Measurements from ENCODE around the gene NTN1.

The NTN1 gene

GRCh38 chr17:9200699-9201359 is 179.5 kb downstream of the NTN1 start:
- no peak for DNase-seq

DNA sequence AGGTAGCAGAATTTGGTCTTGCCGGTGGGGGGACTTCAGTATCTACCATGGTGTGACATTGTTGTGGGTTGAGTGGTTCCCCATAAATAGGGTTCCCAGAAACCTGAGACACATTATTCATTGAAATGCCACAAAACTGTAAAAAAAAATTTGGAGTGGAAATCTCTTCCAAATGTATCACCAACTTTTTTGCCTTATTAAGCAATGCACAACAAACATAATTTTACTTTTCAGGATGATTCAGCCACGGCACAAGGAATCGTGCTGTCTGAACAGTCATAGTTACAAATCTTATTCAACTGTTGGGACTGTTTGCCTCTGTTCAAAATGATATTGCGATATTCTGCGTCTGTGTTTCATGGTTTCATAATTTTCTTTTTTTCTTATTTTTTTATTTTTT is 181.2 kb downstream of the NTN1 start:
- no peak for DNase-seq

GRCh38 chr17:9203771-9204425 is 182.6 kb downstream of the NTN1 start:
- no peak for DNase-seq

DNA sequence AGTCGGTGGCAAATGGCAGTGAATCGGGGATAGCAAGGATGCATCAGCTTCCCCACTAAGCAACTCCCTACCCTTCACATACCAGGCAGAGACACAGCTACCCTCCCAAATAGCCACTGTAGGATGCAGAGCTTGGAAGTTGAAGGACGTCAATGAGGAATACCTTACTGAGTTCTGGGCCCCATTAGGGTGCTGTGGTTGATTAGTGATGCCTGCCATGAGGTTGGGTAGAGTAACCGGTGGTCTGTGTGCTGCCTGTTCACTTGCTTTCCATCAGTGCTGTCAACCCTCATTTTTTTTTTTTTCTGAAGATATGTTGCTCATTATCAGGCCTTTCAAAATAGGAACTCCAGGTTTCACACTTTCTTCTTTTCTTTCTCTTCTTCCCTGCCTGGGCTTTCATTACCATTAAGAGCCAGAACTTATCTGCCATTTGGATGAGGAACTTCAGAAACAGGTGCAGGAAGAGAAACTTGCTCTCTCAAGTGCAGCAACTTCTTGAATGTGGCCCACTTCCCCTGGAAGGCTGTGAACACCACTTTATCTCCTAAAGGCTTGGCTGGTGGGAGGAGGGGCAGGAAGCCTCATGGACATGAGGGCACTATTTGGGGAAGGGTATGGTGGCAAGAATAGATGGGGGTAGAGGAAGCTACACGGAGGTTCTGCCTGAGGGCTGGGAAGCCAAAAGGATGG is 183.5 kb downstream of the NTN1 start:
- DNase-seq = no peak

DNA sequence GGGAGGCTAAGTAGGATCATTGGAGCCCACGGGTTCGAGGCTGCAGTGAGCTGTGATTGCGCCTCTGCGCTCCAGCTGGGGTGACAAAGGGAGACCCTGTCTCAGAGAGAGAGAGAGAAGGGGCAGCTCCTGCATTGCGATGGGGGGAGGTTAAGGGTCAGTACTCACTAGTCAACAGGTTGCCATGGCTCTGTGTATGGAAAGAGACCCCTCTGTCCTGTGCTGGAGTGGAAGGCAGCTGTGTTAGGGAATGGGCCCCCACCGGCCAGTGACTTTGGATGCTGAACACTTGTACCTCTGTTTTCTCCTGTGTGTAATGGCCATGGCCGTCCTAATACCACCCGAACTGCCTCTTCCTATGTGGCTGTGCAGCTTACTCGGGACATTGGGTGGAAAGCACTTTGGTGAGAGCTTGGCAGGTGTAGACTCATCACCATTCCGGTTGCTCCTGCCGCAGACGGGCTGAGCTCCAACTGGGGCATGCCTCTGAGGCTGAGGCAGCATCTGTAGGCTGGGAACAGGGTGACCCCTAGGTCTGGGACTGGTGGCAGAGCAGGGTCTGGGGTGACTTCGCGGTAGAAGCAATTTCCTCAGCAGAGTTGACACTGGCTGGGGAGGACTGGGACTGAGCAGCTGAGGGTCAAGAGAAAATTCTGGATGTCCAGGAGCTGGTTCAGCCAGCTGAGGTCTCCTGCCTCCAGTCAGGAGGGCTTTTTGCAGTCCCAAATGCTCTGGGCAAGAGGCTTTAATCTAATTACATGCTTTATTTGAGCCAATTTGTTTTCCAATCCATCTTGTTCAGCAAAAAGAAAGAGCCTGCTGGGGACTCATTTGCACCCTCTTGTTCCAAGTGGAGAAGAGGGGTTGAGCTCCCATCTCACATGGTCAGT is 184.5 kb downstream of the NTN1 start:
- DNase-seq = no peak

- DNase-seq = no peak
Observed at GRCh38 chr17:9206410-9206703, 185.0 kb downstream of the NTN1 start.

- no peak for DNase-seq
Observed at GRCh38 chr17:9206741-9207332, 185.5 kb downstream of the NTN1 start.

DNA sequence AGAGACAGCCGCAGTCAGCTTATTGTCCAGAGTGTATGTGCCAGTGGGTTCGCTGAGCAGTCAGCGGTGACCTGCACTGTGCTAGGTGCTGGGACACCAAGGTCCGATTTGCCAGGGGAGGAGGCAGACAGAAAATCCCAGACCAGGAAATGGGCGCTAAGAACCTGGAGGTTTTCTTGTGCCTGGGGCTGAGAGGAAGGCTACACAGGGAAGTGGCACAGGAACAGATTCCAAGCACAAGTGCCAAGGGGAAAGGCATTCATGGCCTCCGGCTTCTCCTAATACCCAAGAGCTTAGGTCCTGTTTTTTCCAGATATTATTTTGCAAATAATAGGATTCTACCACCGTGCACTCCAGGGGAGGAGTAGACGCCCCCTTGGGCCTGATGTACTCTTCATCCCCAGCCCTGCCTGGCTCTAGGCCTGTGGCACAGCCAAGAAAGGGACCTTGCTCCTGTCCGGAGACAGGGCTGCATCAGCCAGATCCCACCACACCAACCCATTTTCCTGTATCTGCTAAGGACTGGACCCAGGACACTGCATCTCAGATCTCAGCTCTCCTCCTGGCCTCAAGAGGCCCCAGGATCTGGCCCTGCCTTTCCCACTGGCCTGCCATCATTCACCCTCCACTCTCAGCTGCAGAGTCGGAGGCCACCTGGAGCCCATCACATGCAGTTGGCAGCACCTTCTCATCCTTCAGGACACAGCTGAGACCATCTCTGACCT is 187.2 kb downstream of the NTN1 start:
- no peak for DNase-seq

GRCh38 chr17:9209347-9209746 is 188.0 kb downstream of the NTN1 start:
- no peak for DNase-seq

DNA sequence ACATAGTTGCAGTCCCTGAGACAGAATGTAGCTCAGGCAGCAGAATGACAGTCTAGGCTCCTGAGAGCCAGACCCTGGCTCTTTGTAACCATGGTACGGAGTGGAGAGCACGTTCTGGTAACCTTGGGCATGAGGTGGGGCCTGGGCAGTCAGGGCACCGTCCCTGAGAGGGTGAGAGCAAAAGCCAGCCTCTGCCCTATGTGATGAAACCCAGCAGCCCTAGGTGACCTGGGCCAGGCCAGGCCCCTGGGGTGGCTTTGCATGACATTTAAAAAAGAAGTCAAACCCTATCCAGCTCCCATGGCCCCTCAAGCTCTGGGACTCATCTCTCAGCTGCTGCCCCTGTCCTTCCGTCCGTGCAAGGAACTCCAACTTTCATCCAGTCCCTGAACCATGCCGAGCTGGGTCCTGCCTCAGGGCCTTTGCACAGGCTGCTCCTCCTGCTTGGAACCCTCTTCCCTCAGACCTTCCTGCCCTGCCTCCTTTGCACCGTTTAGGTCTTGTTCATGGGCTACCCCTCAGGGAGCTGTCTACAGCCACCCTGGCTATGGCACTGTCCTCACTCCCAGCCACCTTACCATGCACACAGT is 188.6 kb downstream of the NTN1 start:
- no peak for DNase-seq

DNA sequence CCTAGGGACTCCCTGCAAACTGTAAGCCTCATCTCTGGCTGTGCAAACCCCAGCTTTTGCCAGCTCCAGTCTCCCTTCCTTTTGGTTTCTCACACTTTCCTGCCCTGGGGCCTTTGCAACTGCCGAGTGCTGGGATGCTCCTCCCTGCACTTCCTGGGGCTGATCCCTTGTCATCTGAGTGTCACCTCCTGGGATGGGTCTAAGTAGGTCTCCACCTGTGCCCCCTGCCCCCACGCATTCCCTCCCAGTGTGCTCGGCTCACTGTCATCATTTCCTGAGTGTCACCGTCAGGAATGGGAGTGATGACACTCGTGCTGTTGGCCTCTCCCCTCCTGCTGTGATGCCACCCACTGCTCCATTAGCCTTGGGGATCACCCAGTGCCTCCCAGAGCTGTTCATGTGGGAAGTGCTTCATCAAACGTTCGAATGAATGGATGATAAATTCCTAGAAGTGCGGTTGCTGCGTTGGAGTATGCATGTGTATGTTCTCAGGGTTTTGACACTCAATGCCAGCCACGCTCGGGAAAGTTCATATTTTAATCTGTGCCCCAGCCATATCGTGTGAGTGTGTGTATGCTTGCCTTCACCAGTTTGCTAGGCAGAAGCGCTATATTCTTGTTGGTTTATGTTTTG is 189.9 kb downstream of the NTN1 start:
- no peak for DNase-seq

DNA sequence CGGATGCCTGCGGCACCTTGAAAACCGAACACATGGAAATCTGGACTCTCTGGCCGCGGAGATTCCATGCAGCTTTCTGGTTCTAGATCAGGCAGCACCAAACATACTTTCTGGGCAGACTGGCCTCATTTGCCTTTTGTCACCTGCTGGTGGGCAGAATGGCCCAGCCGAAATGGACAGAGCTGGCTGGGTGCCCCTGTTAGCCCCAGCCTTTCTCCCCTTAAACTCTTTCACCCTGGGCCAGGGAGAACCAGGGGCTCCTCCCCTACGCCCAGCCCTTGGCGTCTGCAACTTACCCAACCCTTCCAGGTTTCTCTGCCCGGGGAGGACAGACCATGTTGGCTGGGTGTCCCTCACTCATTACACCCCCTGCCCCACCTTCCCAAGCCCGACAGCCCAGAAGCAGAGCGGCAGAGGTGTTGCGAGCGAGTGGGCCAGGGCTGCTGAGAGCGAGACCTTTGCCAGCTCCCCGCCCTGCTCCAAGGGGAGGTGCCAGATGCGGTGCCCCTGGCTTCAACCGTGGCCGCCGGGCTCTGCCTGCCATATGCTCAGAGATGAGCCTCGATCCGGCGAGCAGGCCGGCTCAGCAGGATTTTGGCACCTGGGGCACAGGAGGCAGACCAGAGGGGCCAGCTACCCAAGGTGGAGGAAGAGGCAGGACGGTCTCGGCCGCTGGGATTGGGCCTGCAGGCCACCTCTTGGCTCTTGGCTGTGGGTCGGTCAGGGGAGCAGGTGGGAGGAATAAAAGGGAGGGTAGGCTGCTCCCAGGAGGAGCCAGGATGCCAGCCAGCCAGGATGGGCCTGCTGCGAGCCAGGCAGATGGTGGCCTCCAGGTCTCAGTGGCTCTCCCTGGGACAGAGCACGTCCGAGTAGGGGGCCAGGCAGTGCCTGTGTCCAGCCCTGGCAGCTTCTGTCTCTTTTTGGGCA is 191.3 kb downstream of the NTN1 start:
- DNase-seq = no peak

DNA sequence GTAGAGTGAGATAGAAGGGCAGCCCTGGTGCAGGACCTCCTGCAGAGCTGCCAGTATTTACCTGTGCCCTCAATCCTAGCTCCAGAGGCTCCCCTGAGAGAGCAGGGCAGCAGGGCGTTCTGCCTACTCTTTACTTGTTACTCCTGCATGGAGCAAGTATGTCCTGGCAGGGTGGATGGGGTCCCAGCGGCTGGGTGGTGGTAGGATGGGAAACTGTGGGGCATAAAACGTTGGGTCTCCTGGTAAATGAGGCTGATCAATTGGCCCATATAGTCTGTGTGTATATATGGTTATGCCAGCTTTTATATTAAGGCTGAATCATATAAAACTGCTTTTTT is 192.0 kb downstream of the NTN1 start:
- no peak for DNase-seq

DNA sequence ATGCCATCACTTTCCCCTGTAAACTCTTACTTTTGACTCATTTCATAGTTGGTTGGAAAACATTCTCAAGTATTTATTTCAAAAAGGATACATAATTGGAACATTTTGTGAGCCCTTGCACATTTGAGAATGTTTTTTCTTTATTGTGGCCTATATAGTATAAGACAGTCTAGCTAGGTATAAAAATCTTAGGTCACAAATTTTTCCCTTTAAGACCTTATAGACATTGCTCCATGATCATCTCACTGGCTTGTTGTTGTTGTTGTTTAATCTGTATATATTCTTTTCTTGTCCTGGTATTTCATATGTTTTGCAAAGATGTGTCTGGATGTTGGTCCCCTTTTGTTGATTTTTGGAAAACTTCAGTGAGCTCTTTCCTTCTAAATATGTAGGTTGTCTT is 194.2 kb downstream of the NTN1 start:
- no peak for DNase-seq

DNA sequence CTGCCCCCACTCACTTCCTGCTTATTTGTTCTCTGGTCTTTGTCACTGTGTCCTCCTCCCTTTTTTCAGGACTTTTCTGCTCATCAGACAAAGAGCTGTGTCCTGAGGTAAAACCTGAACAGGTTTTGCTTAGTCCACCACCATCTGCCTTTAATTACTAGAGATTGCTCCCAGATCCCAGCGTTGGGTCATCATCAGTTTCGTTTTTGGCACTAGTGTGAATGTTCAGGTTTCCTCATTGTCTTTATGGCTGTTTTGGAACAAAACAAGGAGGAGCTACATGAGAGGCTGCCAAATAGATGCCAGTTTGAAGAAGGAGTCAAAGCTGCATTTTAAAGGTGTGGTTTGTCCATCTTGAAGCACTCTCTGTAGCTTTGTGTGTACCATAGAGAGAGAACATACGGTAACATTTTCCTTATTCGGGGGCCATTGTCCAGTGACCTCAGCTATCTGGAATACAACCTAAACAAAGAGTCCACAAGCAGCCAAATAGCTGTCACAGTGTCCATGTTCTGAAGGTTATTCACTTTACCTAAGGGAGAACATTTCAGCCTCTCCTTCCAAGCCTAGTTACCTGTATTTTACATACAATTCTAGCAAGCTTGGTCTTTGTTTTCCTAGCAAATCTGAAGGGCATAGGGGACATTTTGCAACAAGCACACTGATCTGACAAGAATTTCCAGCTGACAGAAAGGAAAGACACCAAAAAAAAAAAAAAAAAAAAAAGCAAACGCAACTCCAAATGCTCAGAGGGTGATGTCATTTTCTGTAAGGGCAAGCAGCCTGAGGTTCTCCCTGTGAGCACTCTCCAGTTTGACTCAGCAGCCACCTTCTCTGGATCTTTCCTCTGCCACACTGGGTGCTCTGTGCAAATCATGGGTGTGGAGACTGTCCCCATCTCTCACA is 196.1 kb downstream of the NTN1 start:
- no peak for DNase-seq

GRCh38 chr17:9218064-9218635 is 196.8 kb downstream of the NTN1 start:
- DNase-seq = no peak

DNA sequence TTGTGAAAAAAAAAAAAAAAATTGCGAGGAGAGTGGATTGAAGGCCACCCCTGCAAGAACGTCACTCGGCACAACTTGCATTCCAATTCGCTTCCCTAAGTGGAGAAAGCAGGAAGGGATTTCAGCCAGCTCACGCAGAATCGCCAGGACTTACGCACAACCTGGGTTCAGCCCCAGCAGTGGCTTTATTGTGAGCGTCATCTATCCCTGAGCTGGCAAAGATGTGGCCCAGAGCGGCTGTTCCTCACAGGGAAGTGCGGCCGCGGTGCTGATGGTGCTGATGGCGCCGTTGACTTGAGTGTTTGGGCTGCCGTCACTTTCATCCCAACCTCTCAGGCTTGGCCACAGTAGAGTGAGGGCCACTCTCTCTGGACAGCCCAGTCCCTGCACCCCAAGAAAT is 197.6 kb downstream of the NTN1 start:
- DNase-seq = no peak

GRCh38 chr17:9219631-9220397 is 198.5 kb downstream of the NTN1 start:
- no peak for DNase-seq

All from CD4-positive, alpha-beta T cell treated with Interleukin-10 for 1 hour (primary cell).